Glutamatergic neuron (in vitro differentiated cells): Measurements from ENCODE around the gene NIPBL. TPM values are rescaled to one million over a fixed set of nuclear protein-coding genes. Genes with fewer than 3 reads are reported as not detected.
"Not testable (repeated sequence)": the region's sequence is repeated elsewhere in the genome, so short reads cannot be mapped to it uniquely, and the experiment has no call there.

Experiments used
- DNase-seq: peaks from one replicate; pipeline ENCODE4 v3.0.0; 2022
- H3K27ac Mint-ChIP-seq: one replicate; pipeline ENCODE4 v1.8.0; 2020; ENCODE audit warnings: mild to moderate bottlenecking, mixed read lengths, inconsistent platforms; ENCODE audit not compliant: unreplicated experiment
- H3K27me3 Mint-ChIP-seq: one replicate; pipeline ENCODE4 v1.8.0; 2020; ENCODE audit warnings: mild to moderate bottlenecking, moderate library complexity, mixed read lengths, inconsistent platforms; ENCODE audit not compliant: unreplicated experiment
- H3K36me3 Mint-ChIP-seq: one replicate; pipeline ENCODE4 v1.8.0; 2020; ENCODE audit warnings: mild to moderate bottlenecking, mixed read lengths, inconsistent platforms; ENCODE audit not compliant: unreplicated experiment
- H3K4me1 Mint-ChIP-seq: one replicate; pipeline ENCODE4 v1.8.0; 2020; ENCODE audit warnings: mild to moderate bottlenecking, low read depth, mixed read lengths, inconsistent platforms; ENCODE audit not compliant: unreplicated experiment
- H3K4me3 Mint-ChIP-seq: one replicate; pipeline ENCODE4 v1.8.0; 2020; ENCODE audit warnings: mild to moderate bottlenecking, mixed read lengths, inconsistent platforms; ENCODE audit not compliant: unreplicated experiment
- H3K9me3 Mint-ChIP-seq: one replicate; pipeline ENCODE4 v1.8.0; 2020; ENCODE audit warnings: mild to moderate bottlenecking, moderate library complexity, mixed read lengths, inconsistent platforms; ENCODE audit not compliant: unreplicated experiment
- total RNA-seq: library from RNA; stranded (reverse); fragmentation: NEBNext Ultra II Directional; extraction: Animal tissue kit (Norgen Biotek cat#: 25700); gene quantifications from one replicate; pipeline ENCODE4 v1.2.1, GENCODE V29; 2021; ENCODE audit not compliant: unreplicated experiment
- TF ChIP-seq, protein P1 (sequence below): fragments of 200-600 bp; sonication (generic); IDR thresholded peaks from one replicate; pipeline ENCODE4 v1.5.0; 2021; ENCODE audit not compliant: partially characterized antibody, unreplicated experiment

The NIPBL gene
- total RNA-seq, 1 donor from 2014 or later = 81.1 TPM

DNA sequence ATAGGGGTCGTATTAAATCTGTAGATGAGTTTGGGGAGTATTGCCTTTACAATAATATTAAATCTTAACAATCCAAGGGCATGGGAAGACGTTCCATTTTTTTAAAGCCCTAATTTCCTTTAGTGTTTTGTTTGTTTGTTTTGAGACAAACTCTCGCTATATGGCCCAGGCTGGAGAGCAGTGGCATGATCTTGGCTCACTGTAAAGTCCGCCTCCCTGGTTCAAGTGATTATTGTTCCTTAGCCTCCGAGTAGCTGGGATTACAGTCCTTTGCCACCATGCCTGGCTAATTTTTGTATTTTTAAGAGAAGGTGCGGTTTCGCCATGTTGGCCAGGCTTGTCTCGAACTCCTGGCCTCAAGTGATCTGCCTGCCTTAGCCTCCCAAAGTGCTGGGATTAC lies 19.9 kb downstream of the NIPBL start:
- DNase-seq = no peak
- Mint-ChIP-seq H3K9me3 (no peaks in the 10 kb centered on the region), H3K4me1 (peaks cover 4% of the 10 kb centered on the region), H3K27me3 (no peaks in the 10 kb centered on the region), H3K27ac (no peak overlapping the region), H3K36me3 (no peaks in the 10 kb centered on the region), H3K4me3 (no peak overlapping the region)
- TF ChIP-seq, protein P1, sequence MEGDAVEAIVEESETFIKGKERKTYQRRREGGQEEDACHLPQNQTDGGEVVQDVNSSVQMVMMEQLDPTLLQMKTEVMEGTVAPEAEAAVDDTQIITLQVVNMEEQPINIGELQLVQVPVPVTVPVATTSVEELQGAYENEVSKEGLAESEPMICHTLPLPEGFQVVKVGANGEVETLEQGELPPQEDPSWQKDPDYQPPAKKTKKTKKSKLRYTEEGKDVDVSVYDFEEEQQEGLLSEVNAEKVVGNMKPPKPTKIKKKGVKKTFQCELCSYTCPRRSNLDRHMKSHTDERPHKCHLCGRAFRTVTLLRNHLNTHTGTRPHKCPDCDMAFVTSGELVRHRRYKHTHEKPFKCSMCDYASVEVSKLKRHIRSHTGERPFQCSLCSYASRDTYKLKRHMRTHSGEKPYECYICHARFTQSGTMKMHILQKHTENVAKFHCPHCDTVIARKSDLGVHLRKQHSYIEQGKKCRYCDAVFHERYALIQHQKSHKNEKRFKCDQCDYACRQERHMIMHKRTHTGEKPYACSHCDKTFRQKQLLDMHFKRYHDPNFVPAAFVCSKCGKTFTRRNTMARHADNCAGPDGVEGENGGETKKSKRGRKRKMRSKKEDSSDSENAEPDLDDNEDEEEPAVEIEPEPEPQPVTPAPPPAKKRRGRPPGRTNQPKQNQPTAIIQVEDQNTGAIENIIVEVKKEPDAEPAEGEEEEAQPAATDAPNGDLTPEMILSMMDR = no peak

DNA sequence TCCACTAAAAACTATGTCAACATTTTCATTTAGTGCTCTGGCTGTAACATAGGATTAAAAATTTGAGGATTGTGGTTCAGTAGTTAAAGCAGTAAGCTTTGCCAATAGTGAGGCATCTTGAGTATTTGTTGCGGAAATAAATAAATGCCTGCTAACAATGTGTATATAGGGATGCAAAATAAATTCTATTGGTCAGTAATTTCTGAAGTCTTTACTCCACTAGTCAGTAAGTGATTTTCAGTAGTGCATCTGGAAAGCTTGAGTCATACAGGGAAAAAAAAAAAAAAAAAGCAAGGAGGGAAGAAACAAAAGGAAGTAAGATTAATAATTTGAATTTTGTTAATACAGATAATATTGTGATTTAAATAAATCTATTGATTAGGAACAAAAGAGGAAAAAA lies 21.0 kb downstream of the NIPBL start:
- H3K9me3 Mint-ChIP-seq = peaks cover 2% of the 10 kb centered on the region
- H3K4me3 Mint-ChIP-seq = no peak overlapping the region
- peaks cover 5% of the 10 kb centered on the region for H3K27me3 Mint-ChIP-seq
- TF ChIP-seq, protein P1 = no peak
- no peak for DNase-seq
- peaks cover 4% of the 10 kb centered on the region for H3K4me1 Mint-ChIP-seq
- peak overlapping the region; percentile 28 for H3K27ac Mint-ChIP-seq
- H3K36me3 Mint-ChIP-seq = peaks cover 7% of the 10 kb centered on the region

DNA sequence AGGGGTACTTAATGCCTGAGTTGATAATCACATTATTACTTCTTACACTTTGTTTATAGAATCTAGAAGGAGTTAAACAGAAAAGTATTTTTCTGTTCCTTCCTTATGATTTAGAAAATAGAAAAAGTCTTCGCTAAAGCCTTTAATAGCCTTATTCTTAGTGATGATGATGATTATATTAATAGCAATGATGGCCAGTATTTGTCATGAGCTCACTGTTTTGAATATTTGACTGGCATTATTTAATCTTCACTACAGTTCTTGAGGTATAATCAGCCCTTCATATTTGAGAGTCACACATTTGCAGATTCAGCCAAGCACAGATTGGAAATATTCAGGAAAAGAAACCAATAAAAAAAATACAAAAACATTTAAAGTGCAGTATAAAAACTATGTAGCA lies 23.3 kb downstream of the NIPBL start:
- Mint-ChIP-seq H3K27me3 (peaks cover 5% of the 10 kb centered on the region), H3K4me3 (no peak overlapping the region), H3K36me3 (peaks cover 13% of the 10 kb centered on the region), H3K4me1 (peaks cover 4% of the 10 kb centered on the region), H3K27ac (no peak overlapping the region), H3K9me3 (peaks cover 6% of the 10 kb centered on the region)
- TF ChIP-seq, protein P1 = no peak
- DNase-seq = no peak

DNA sequence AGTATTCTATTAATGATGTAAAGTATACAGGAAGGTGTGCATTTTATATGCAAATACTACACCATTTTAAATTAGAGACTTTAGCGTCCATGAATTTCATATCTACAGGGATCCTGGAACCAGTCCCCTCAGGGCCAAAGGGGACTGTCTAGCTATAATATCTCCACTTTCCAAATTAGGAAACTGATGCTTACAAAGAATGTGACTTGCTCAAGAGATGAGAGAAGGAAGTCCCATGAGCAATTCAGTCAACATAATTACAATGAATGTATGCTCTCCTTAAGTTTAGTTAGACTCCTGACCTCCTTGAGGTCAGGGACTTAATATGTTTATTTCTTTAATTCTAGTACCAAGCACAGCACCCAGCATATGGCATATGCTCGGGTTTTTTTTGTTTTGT lies 23.7 kb downstream of the NIPBL start:
- TF ChIP-seq, protein P1 = no peak
- peaks cover 4% of the 10 kb centered on the region for H3K4me1 Mint-ChIP-seq
- no peak for DNase-seq
- peaks cover 6% of the 10 kb centered on the region for H3K9me3 Mint-ChIP-seq
- peaks cover 13% of the 10 kb centered on the region for H3K36me3 Mint-ChIP-seq
- H3K27me3 Mint-ChIP-seq = peaks cover 5% of the 10 kb centered on the region
- H3K27ac Mint-ChIP-seq = no peak overlapping the region
- no peak overlapping the region for H3K4me3 Mint-ChIP-seq

DNA sequence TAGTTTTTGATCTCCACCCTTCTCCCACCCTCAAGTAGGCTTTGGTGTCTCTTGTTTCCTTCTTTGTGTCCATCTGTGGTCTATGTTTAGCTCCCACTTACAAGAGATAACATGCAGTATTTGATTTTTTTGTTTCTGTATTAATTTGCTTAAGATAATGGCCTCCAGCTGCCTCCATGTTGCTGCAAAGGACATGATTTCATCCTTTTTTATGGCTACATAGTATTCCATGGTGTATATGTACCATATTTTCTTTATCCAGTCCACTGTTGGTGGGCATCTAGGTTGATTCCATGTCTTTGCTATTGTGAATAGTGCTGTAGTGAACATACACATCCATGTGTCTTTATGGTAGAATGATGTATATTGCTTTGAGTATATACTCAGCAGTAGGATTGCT lies 24.5 kb downstream of the NIPBL start:
- not testable (repeated sequence) for H3K4me1 Mint-ChIP-seq, H3K4me3 Mint-ChIP-seq, H3K27ac Mint-ChIP-seq, H3K9me3 Mint-ChIP-seq, DNase-seq, H3K27me3 Mint-ChIP-seq
- H3K36me3 Mint-ChIP-seq = peaks cover 13% of the 10 kb centered on the region

DNA sequence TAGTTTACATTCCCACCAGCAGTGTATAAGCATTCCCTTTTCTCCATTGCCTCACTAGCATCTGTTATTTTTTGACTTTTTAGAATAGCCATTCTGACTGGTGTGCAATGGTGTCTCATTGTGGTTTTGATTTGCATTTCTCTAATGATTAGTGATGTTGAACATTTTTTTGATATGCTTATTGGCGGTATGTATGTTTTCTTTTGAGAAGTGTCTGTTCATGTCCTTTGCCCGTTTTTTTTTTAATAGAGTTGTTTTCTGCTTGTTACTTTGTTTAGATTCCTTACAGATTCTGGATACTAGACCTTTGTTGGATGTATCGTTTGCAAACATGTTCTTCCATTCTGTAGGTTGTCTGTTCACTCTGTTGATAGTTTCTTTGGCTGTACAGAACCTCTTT lies 25.3 kb downstream of the NIPBL start:
- Mint-ChIP-seq H3K4me1 (peaks cover 5% of the 10 kb centered on the region), H3K4me3 (no peak overlapping the region), H3K36me3 (peaks cover 13% of the 10 kb centered on the region), H3K27ac (no peak overlapping the region), H3K9me3 (peaks cover 6% of the 10 kb centered on the region), H3K27me3 (peaks cover 5% of the 10 kb centered on the region)
- TF ChIP-seq, protein P1 = no peak
- no peak for DNase-seq
